ENCODE measurements around the gene RAE1. TPM values are rescaled to one million over a fixed set of nuclear protein-coding genes. Genes with fewer than 3 reads are reported as not detected.

Gene RAE1
- total and polyA plus RNA-seq, 2 of the 8 experiments (the other 6 are each of a cell fraction or from before 2014, with no cell fraction given) = 35.9 to 44.9 TPM

GRCh38 chr20:57370316-57370715 is 19.3 kb downstream of the RAE1 start:
- CTCF ChIA-PET (ENCODE audit: partially characterized antibody) = interaction anchor here (0.8 to 1.5 kb wide), 3 partner anchors 9 to 23 kb away, joined by 3 to 5 read pairs (median 3); no protein-coding TSS in a partner anchor
- H2AFZ ChIP-seq (ENCODE audit: low read length) = no peak overlapping the region
- no peaks in the 10 kb centered on the region for H3K79me2 ChIP-seq (ENCODE audit: control insufficient read depth in 1 of 2, insufficient read depth in 2 of 2, low read length in 2 of 2)
- H4K8ac ChIP-seq (ENCODE audit: extremely low read depth, insufficient read depth, low read length) = no peak overlapping the region
- no peak overlapping the region for H3K9ac ChIP-seq (replicated peaks in 1 of 4; ENCODE audit: extremely low read depth in 1 of 4, low read depth in 3 of 4, low read length in 3 of 4)
- H4K5ac ChIP-seq (ENCODE audit: insufficient read length, low read depth, low read length) = no peak overlapping the region
- FAIRE-seq = no peak
- no peak overlapping the region for H2BK5ac ChIP-seq (ENCODE audit: low read depth, low read length)
- no peak overlapping the region for H4K91ac ChIP-seq (replicated peaks; ENCODE audit: insufficient read length, low read length)
- no peaks in the 10 kb centered on the region for H3K79me1 ChIP-seq (ENCODE audit: low read depth, low read length)
- H3K4me1 ChIP-seq (replicated peaks in 1 of 4; ENCODE audit: control insufficient read depth in 3 of 4, insufficient read depth in 4 of 4, low read length in 3 of 4) = peaks cover 0 to 10% (median 3%) of the 10 kb centered on the region in 4 experiments; a peak in 3 of 7 replicates
- H3K9me3 ChIP-seq (ENCODE audit: insufficient read depth in 2 of 2, low read depth in 1 of 2, low read length in 1 of 2) = no peaks in the 10 kb centered on the region
- H3K23me2 ChIP-seq (ENCODE audit: low read depth, low read length) = no peaks in the 10 kb centered on the region
- WGBS, 2 experiments (ENCODE audit: extremely low coverage in 1 of 2, insufficient coverage in 1 of 2, insufficient read length in 1 of 2, insufficient replicate concordance in 2 of 2, low coverage in 1 of 2, low lambda C conversion rate in 2 of 2, missing lambda C conversion rate in 1 of 2) = 93% methylated on average over 9 of the region's 9 CpGs; no CpG with 5 or more reads in 1 of the 2 experiments
- peaks cover 40 to 87% (median 76%) of the 10 kb centered on the region in 4 experiments for H3K36me3 ChIP-seq (ENCODE audit: control insufficient read depth in 2 of 4, insufficient read depth in 4 of 4, low read length in 3 of 4)
- no peak for DNase-seq (ENCODE audit: low read depth in 1 of 2, low spot score in 2 of 2)
- no peak overlapping the region for H2BK15ac ChIP-seq (ENCODE audit: low read length)
- no peak overlapping the region for H2BK120ac ChIP-seq (replicated peaks; ENCODE audit: low read depth, low read length)
- H3K23ac ChIP-seq (ENCODE audit: insufficient read length) = no peak overlapping the region
- no peaks in the 10 kb centered on the region; a peak in 1 of 7 replicates for H3K27me3 ChIP-seq (replicated peaks in 1 of 4; ENCODE audit: control insufficient read depth in 3 of 4, extremely low read depth in 1 of 4, insufficient read depth in 3 of 4, low read length in 3 of 4)
- H2AK5ac ChIP-seq (ENCODE audit: low read depth, low read length) = no peak overlapping the region
- no peak overlapping the region for H3K27ac ChIP-seq (ENCODE audit: low read depth, low read length)
- no peak for TF ChIP-seq SIN3A (conservative IDR thresholded peaks at IDR 0.05 in 1 of 2, IDR thresholded peaks at IDR 0.05 in 1 of 2; ENCODE audit: low read depth in 1 of 2, low read length in 2 of 2)
- TF ChIP-seq SP4 (IDR thresholded peaks at IDR 0.05; ENCODE audit: low read length) = no peak
- no peak for TF ChIP-seq FOSL1 (IDR thresholded peaks at IDR 0.05; ENCODE audit: insufficient read depth, low read depth, low read length)
- TF ChIP-seq GTF2F1 (IDR thresholded peaks at IDR 0.05; ENCODE audit: borderline replicate concordance, low read depth, low read length) = no peak
- no peak for TF ChIP-seq CHD2 (IDR thresholded peaks at IDR 0.05; ENCODE audit: low read length)
- TF ChIP-seq NANOG (IDR thresholded peaks at IDR 0.05; ENCODE audit: insufficient read depth, low read depth, low read length, poor library complexity, severe bottlenecking) = no peak
- TF ChIP-seq CEBPB (IDR thresholded peaks at IDR 0.05; ENCODE audit: low read depth, low read length) = no peak
- TF ChIP-seq ZNF274 (IDR thresholded peaks at IDR 0.05; ENCODE audit: borderline replicate concordance, extremely low read depth, low read length) = no peak
- POLR2A ChIA-PET (ENCODE audit: partially characterized antibody) = interaction anchor here (1.2 to 1.3 kb wide), 2 partner anchors 16 to 18 kb away, joined by 3 to 4 read pairs; no protein-coding TSS in a partner anchor
- no peak overlapping the region for H2BK12ac ChIP-seq (ENCODE audit: low read depth, low read length)
- no peak overlapping the region for H3K4me2 ChIP-seq (ENCODE audit: insufficient read depth in 1 of 2, low read depth in 2 of 2, low read length in 2 of 2)
- H2BK20ac ChIP-seq (ENCODE audit: low read length) = no peak overlapping the region
- H4K20me1 ChIP-seq (replicated peaks in 1 of 2; ENCODE audit: control insufficient read depth in 1 of 2, insufficient read depth in 2 of 2, low read length in 2 of 2) = peaks cover 2 to 5% of the 10 kb centered on the region in 2 experiments
- no peak overlapping the region for H3K4me3 ChIP-seq (ENCODE audit: extremely low read depth in 1 of 4, insufficient read depth in 2 of 4, low read depth in 3 of 4, low read length in 4 of 4)
- no peak overlapping the region for H3K56ac ChIP-seq (replicated peaks; ENCODE audit: insufficient read length, low read depth, low read length)
- H3K18ac ChIP-seq (ENCODE audit: extremely low read depth, low read length) = no peak overlapping the region
- no peak overlapping the region for H3K4ac ChIP-seq (replicated peaks; ENCODE audit: insufficient read length, low read depth, low read length)
- no peak overlapping the region for H3K14ac ChIP-seq (ENCODE audit: insufficient read length)

Data from H1 (cell line).